Panc1 (cell line): ENCODE measurements around the gene C19orf12. TPM values are rescaled to one million over a fixed set of nuclear protein-coding genes. Genes with fewer than 3 reads are reported as not detected.

ENCODE experiments used
- ATAC-seq: fragments of 200-7000 bp; cut with Tn5 transposase; 2 replicates; pipeline ENCODE4 v1.9.1; 2020; ENCODE audit warnings: mild to moderate bottlenecking, moderate library complexity
- BruUV-seq: library from RNA; stranded (reverse); fragments of 400-500 nt; replicated peaks from 2 replicates; lab custom pipeline; 2021; lab: Mats Ljungman, UMichigan
- CTCF ChIA-PET: fragments of 300-600 bp; sonication (Branson Sonifier 250); formaldehyde crosslinking; loops from one replicate; lab custom pipeline; 2022; ENCODE audit warnings: antibody characterized with exemption; lab: Charles Lee
- POLR2A ChIA-PET: fragments of 300-600 bp; sonication (Branson Sonifier 250); formaldehyde crosslinking; loops from one replicate; lab custom pipeline; 2022; ENCODE audit warnings: antibody characterized with exemption; lab: Charles Lee
- DNase-seq: peaks from one replicate; pipeline ENCODE4 v3.0.0-alpha.2; 2010; ENCODE audit warnings: low read depth, low spot score
- H3K27ac ChIP-seq: 2 replicates; pipeline ENCODE4 v1.5.1; 2011; ENCODE audit warnings: mild to moderate bottlenecking, low read length, inconsistent platforms
- H3K27me3 ChIP-seq: fragments of 200-500 bp; sonication (Bioruptor generic); 2 replicates; pipeline ENCODE4 v1.6.0; 2014; ENCODE audit warnings: low read length, inconsistent platforms; ENCODE audit not compliant: control insufficient read depth, insufficient read depth
- H3K36me3 ChIP-seq: fragments of 200-500 bp; sonication (Bioruptor generic); 2 replicates; pipeline ENCODE4 v1.5.1; 2014; ENCODE audit warnings: inconsistent platforms, mild to moderate bottlenecking, low read length, moderate library complexity; ENCODE audit not compliant: control insufficient read depth, insufficient read depth
- H3K4me1 ChIP-seq: 2 replicates; pipeline ENCODE4 v1.5.1; 2011; ENCODE audit warnings: inconsistent platforms, mild to moderate bottlenecking, low read length, moderate library complexity; ENCODE audit not compliant: control insufficient read depth, insufficient read depth
- H3K4me3 ChIP-seq, 2 experiments: 2 replicates each; pipeline ENCODE4 v1.5.1; 2011 to 2012; ENCODE audit warnings: low read depth in 2 of 2, low read length in 2 of 2, mild to moderate bottlenecking in 2 of 2, inconsistent platforms in 1 of 2, moderate library complexity in 1 of 2
- H3K9me3 ChIP-seq: fragments of 200-500 bp; sonication (Bioruptor generic); 2 replicates; pipeline ENCODE4 v1.5.1; 2014; ENCODE audit warnings: low read depth, mild to moderate bottlenecking, inconsistent platforms, low read length, moderate library complexity; ENCODE audit not compliant: control insufficient read depth, insufficient read depth
- POLR2AphosphoS5 ChIP-seq: IDR thresholded peaks from 2 replicates; pipeline ENCODE4 v1.6.1; 2012; ENCODE audit warnings: mild to moderate bottlenecking, low read depth, low read length, moderate library complexity
- REST ChIP-seq, 2 experiments: IDR thresholded peaks; 2 replicates each; pipeline ENCODE4 v1.6.1; 2011 to 2012; ENCODE audit warnings: low read depth in 2 of 2, control low read depth in 1 of 2, low read length in 1 of 2, mild to moderate bottlenecking in 1 of 2, moderate library complexity in 1 of 2; ENCODE audit not compliant: insufficient read depth in 1 of 2
- SIN3A ChIP-seq: IDR thresholded peaks from 2 replicates; pipeline ENCODE4 v1.6.1; 2012; ENCODE audit warnings: low read depth, mild to moderate bottlenecking, low read length, moderate library complexity, borderline replicate concordance; ENCODE audit not compliant: insufficient read depth
- TCF7L2 ChIP-seq: IDR thresholded peaks from 2 replicates; pipeline ENCODE4 v1.6.1; 2011; ENCODE audit warnings: mild to moderate bottlenecking, low read depth, low read length, inconsistent platforms
- in situ Hi-C: cut with HindIII; loops from 2 replicates; pipeline ENCODE4 v1.10.0; 2016; ENCODE audit warnings: low sequenced_read_pairs, low pct_unique_long_range_greater_than_20kb
- intact Hi-C: fragments of 100-400 bp; cut with micrococcal nuclease; formaldehyde crosslinking; loops from one replicate; pipeline ENCODE4 v1.10.0; 2022; ENCODE audit not compliant: unreplicated experiment
- total RNA-seq: library from RNA; stranded (reverse); gene quantifications from one replicate; pipeline ENCODE4 v1.2.1, GENCODE V29; 2021; ENCODE audit not compliant: unreplicated experiment
- TF ChIP-seq, protein P1 (sequence below): fragments of 450-650 bp; IDR thresholded peaks from 2 replicates; pipeline ENCODE4 v1.5.1; 2017; ENCODE audit warnings: mild to moderate bottlenecking

The C19orf12 gene
- total RNA-seq, 1 experiment from 2014 or later = 43.4 TPM

DNA sequence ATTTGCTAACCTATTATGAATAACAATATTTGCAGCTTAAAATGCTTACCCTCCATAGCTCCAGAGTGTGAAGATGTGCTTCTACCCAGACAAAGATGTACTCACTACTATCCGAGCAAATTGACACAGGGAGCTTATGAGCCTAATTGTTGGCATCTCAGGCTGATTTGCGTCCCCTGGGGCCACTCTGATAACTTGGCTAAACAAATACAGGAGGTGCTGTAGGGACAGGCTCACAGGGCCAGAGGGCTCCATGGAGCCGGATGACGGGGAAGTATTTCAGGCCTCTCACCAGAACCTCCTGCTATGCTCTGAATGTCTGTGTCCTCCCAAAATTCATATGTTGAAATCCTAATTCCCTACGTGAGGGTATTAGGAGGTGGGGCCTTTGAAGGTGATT lies 26.7 kb upstream of the C19orf12 start:
- Histone ChIP-seq H3K27ac (no peak overlapping the region), H3K27me3 (0 out of 2 replicates have a peak, but pooled peaks cover under 1% of the 10 kb centered on the region), H3K36me3 (no peaks in the 10 kb centered on the region), H3K4me3 (no peak overlapping the region), H3K9me3 (no peaks in the 10 kb centered on the region), H3K4me1 (no peaks in the 10 kb centered on the region)
- DNase-seq (no peak), ATAC-seq (no peak)
- intact Hi-C loops = no loop called here
- TF ChIP-seq, protein P1, sequence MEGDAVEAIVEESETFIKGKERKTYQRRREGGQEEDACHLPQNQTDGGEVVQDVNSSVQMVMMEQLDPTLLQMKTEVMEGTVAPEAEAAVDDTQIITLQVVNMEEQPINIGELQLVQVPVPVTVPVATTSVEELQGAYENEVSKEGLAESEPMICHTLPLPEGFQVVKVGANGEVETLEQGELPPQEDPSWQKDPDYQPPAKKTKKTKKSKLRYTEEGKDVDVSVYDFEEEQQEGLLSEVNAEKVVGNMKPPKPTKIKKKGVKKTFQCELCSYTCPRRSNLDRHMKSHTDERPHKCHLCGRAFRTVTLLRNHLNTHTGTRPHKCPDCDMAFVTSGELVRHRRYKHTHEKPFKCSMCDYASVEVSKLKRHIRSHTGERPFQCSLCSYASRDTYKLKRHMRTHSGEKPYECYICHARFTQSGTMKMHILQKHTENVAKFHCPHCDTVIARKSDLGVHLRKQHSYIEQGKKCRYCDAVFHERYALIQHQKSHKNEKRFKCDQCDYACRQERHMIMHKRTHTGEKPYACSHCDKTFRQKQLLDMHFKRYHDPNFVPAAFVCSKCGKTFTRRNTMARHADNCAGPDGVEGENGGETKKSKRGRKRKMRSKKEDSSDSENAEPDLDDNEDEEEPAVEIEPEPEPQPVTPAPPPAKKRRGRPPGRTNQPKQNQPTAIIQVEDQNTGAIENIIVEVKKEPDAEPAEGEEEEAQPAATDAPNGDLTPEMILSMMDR = no peak
- TF ChIP-seq REST (IDR thresholded peaks at IDR 0.05; ENCODE audit: insufficient read depth in 1 of 2, low read depth in 2 of 2, low read length in 1 of 2) (no peak), POLR2AphosphoS5 (no peak), TCF7L2 (no peak), SIN3A (no peak)
- CTCF ChIA-PET = no interaction called here
- in situ Hi-C loops = no loop called here
- POLR2A ChIA-PET = no interaction called here
- no TSS peak for BruUV-seq

DNA sequence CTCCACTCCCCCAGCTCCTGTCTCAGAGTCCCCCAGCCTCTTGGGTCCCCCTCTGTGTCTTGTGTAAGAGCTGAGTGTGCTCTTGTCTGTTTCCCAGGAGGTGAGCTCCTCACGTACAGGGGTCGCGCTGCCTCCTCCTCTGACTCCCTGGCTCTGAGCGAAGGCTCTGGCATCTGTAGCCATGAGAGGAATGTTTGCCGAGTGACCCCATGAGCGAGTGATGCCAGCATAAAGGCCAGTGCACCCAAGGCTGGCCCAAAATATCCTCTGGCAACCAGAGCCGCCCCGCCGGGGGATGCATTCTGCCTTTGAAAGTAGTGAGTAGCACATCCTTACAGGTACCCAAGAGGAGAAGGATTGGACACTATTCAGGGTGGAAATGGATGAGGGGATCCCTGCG lies 26.2 kb upstream of the C19orf12 start:
- DNase-seq (no peak), ATAC-seq (no peak)
- TF ChIP-seq REST (IDR thresholded peaks at IDR 0.05; ENCODE audit: insufficient read depth in 1 of 2, low read depth in 2 of 2, low read length in 1 of 2) (no peak), SIN3A (no peak), TCF7L2 (no peak), POLR2AphosphoS5 (no peak)
- TF ChIP-seq, protein P1 = no peak
- intact Hi-C loops (no loop called here), in situ Hi-C loops (no loop called here)
- Histone ChIP-seq H3K9me3 (no peaks in the 10 kb centered on the region), H3K27me3 (0 out of 2 replicates have a peak, but pooled peaks cover 2% of the 10 kb centered on the region), H3K4me1 (no peaks in the 10 kb centered on the region), H3K36me3 (no peaks in the 10 kb centered on the region), H3K4me3 (no peak overlapping the region), H3K27ac (no peak overlapping the region)
- BruUV-seq = no TSS peak
- ChIA-PET CTCF (no interaction called here), POLR2A (no interaction called here)
